Measurements from ENCODE around the gene REL. TPM values are rescaled to one million over a fixed set of nuclear protein-coding genes. Genes with fewer than 3 reads are reported as not detected.

REL gene
- total and polyA plus RNA-seq, 9 of the 15 experiments (the other 6 are each of a cell fraction or from before 2014, with no cell fraction given) = 0.63 to 8.6 (median 6.3) TPM

GRCh38 chr2:60849187-60849586 lies 32.2 kb upstream of the REL start:
- WGBS (ENCODE audit: insufficient coverage, low coverage, missing lambda C conversion rate) = 55% methylated on average over 2 of the region's 3 CpGs
- no peak overlapping the region for H3K27ac ChIP-seq (ENCODE audit: extremely low read depth, low read depth, low read length)
- H3K9me3 ChIP-seq (replicated peaks; ENCODE audit: control insufficient read depth, insufficient read depth, low read depth, low read length) = no peaks in the 10 kb centered on the region
- no peak overlapping the region for H3K9ac ChIP-seq (ENCODE audit: insufficient read depth in 1 of 2, low read depth in 2 of 2, low read length in 2 of 2)
- no peak for DNase-seq (ENCODE audit: extremely low read depth in 1 of 4, low spot score in 3 of 4)
- H3K79me2 ChIP-seq (ENCODE audit: control insufficient read depth, insufficient read depth, low read length) = no peaks in the 10 kb centered on the region
- POLR2A ChIA-PET = interaction anchor here (0.5 to 1.6 kb wide), 2 partner anchors 12 to 13 kb away, joined by 3 read pairs; no protein-coding TSS in a partner anchor
- CTCF ChIA-PET (ENCODE audit: low intra/inter-chr PET ratio) = no interaction called here
- in situ Hi-C loops (cut with MboI) (no loop called here), intact Hi-C loops (cut with micrococcal nuclease) (no loop called here)
- no peak for FAIRE-seq
- no peak overlapping the region for H3K4me3 ChIP-seq
- no peaks in the 10 kb centered on the region for H3K4me1 ChIP-seq (replicated peaks in 1 of 2; ENCODE audit: control insufficient read depth in 2 of 2, insufficient read depth in 2 of 2, low read length in 2 of 2)
- H3K9me1 ChIP-seq (ENCODE audit: control insufficient read depth, insufficient read depth, low read length) = no peaks in the 10 kb centered on the region
- H3K4me2 ChIP-seq (ENCODE audit: insufficient read depth, low read length) = no peak overlapping the region
- no peak; the same call in 2 of the 3 replicates for ATAC-seq
- H3K27me3 ChIP-seq (ENCODE audit: control insufficient read depth in 2 of 2, insufficient read depth in 2 of 2, low read length in 2 of 2) = no peaks in the 10 kb centered on the region
- no peaks in the 10 kb centered on the region for H3K36me3 ChIP-seq (ENCODE audit: control insufficient read depth, insufficient read depth, low read length)
- no TSS peak for BruUV-seq (replicated peaks)
- no peaks in the 10 kb centered on the region for H4K20me1 ChIP-seq (replicated peaks; ENCODE audit: control insufficient read depth, insufficient read depth, low read length)
- no peak overlapping the region for H2AFZ ChIP-seq (ENCODE audit: low read depth, low read length)
- TF ChIP-seq E2F6 (IDR thresholded peaks at IDR 0.05; ENCODE audit: borderline replicate concordance in 1 of 2, extremely low read depth in 1 of 2, insufficient read depth in 1 of 2, insufficient read length in 1 of 2, low read depth in 1 of 2, low read length in 1 of 2, poor library complexity in 1 of 2, severe bottlenecking in 1 of 2) = no peak
- TF ChIP-seq MAFG (tag; conservative IDR thresholded peaks at IDR 0.05) = peak; percentile 35; the same call in 1 of the 2 replicates
- TF ChIP-seq PYGO2 (tag; IDR thresholded peaks at IDR 0.05) = no peak
- TF ChIP-seq ZNF384 (IDR thresholded peaks at IDR 0.05; ENCODE audit: low read depth, low read length) = peak; percentile 84
- TF ChIP-seq ZNF395 (CRISPR knock-in tag; IDR thresholded peaks at IDR 0.05) = no peak
- no peak for TF ChIP-seq ASH1L (IDR thresholded peaks at IDR 0.05; ENCODE audit: borderline replicate concordance, low read depth, partially characterized antibody)
- TF ChIP-seq ZNF436 (CRISPR knock-in tag; IDR thresholded peaks at IDR 0.05) = no peak
- TF ChIP-seq ESRRA (IDR thresholded peaks at IDR 0.05; ENCODE audit: borderline replicate concordance, low read depth) = no peak
- TF ChIP-seq YBX1 (IDR thresholded peaks at IDR 0.05) = no peak
- TF ChIP-seq CEBPG (CRISPR knock-in tag; IDR thresholded peaks at IDR 0.05) = no peak
- TF ChIP-seq CEBPG (tag; conservative IDR thresholded peaks at IDR 0.05 in 1 of 2, IDR thresholded peaks at IDR 0.05 in 1 of 2) = peak in 1 of 2 experiments; percentile 41; a peak in 1 of 4 replicates
- TF ChIP-seq CEBPB (tag; IDR thresholded peaks at IDR 0.05) = peak; percentile 79
- TF ChIP-seq PHTF2 (CRISPR knock-in tag; IDR thresholded peaks at IDR 0.05) = no peak
- TF ChIP-seq ZNF316 (IDR thresholded peaks at IDR 0.05) = peak; percentile 12; the same call in 1 of the 2 replicates
- peak; percentile 54 for TF ChIP-seq NFE2 (IDR thresholded peaks at IDR 0.05; ENCODE audit: low read depth)
- no peak for TF ChIP-seq ILK (tag; IDR thresholded peaks at IDR 0.05; ENCODE audit: borderline replicate concordance, low read depth)
- TF ChIP-seq RAD51 (IDR thresholded peaks at IDR 0.05; ENCODE audit: borderline replicate concordance, low read depth) = no peak
- TF ChIP-seq PURB (CRISPR knock-in tag; IDR thresholded peaks at IDR 0.05; ENCODE audit: low read depth) = no peak
- no peak for TF ChIP-seq NELFE (IDR thresholded peaks at IDR 0.05; ENCODE audit: insufficient read depth, insufficient read length)
- TF ChIP-seq ZNF212 (CRISPR knock-in tag; IDR thresholded peaks at IDR 0.05) = no peak
- no peak for TF ChIP-seq ZNF12 (CRISPR knock-in tag; IDR thresholded peaks at IDR 0.05)
- no peak for TF ChIP-seq TRIM28 (IDR thresholded peaks at IDR 0.05)
- peak; percentile 28; the same call in 1 of the 2 replicates for TF ChIP-seq C11orf30 (IDR thresholded peaks at IDR 0.05; ENCODE audit: low read depth)
- no peak for TF ChIP-seq ETS2 (tag; IDR thresholded peaks at IDR 0.05; ENCODE audit: borderline replicate concordance, poor library complexity, severe bottlenecking)
